H9 (cell line): ENCODE measurements around the gene IGSF11. TPM values are rescaled to one million over a fixed set of nuclear protein-coding genes. Genes with fewer than 3 reads are reported as not detected.

Experiments used
- DNase-seq: peaks from one replicate; pipeline ENCODE4 v3.0.0-alpha.2; 2017
- H2AFZ ChIP-seq: one replicate; pipeline ENCODE4 v1.6.1; 2013; ENCODE audit warnings: mild to moderate bottlenecking, low read length, control low read depth, moderate library complexity
- H2AK5ac ChIP-seq: 2 replicates; pipeline ENCODE4 v1.6.1; 2013; ENCODE audit warnings: low read length, control low read depth, mixed read lengths; ENCODE audit not compliant: insufficient read length
- H2BK120ac ChIP-seq: one replicate; pipeline ENCODE4 v1.6.1; 2013; ENCODE audit warnings: low read depth, mild to moderate bottlenecking, low read length, control low read depth, inconsistent platforms; ENCODE audit not compliant: poor library complexity, severe bottlenecking
- H2BK12ac ChIP-seq: 2 replicates; pipeline ENCODE4 v1.6.1; 2013; ENCODE audit warnings: low read length, control low read depth, mixed read lengths, low read depth; ENCODE audit not compliant: insufficient read length
- H2BK15ac ChIP-seq: 2 replicates; pipeline ENCODE4 v1.6.1; 2013; ENCODE audit warnings: low read depth, low read length, control low read depth
- H2BK20ac ChIP-seq: one replicate; pipeline ENCODE4 v1.6.1; 2013; ENCODE audit warnings: low read depth, mild to moderate bottlenecking, low read length, control low read depth, inconsistent platforms; ENCODE audit not compliant: poor library complexity, severe bottlenecking
- H2BK5ac ChIP-seq: 2 replicates; pipeline ENCODE4 v1.6.1; 2013; ENCODE audit warnings: low read length, control low read depth, mixed read lengths; ENCODE audit not compliant: insufficient read length
- H3K14ac ChIP-seq: 2 replicates; pipeline ENCODE4 v1.6.1; 2013; ENCODE audit warnings: low read length, control low read depth; ENCODE audit not compliant: insufficient read depth
- H3K18ac ChIP-seq: 2 replicates; pipeline ENCODE4 v1.6.1; 2013; ENCODE audit warnings: low read depth, mild to moderate bottlenecking, mixed read lengths, low read length, control low read depth; ENCODE audit not compliant: insufficient read length
- H3K23ac ChIP-seq: 2 replicates; pipeline ENCODE4 v1.6.1; 2013; ENCODE audit warnings: low read length, control low read depth, mixed read lengths, low read depth; ENCODE audit not compliant: insufficient read length
- H3K23me2 ChIP-seq: 2 replicates; pipeline ENCODE4 v1.6.1; 2013; ENCODE audit warnings: low read depth, mild to moderate bottlenecking, mixed read lengths, low read length, control low read depth; ENCODE audit not compliant: insufficient read length, poor library complexity, severe bottlenecking
- H3K27ac ChIP-seq: 2 replicates; pipeline ENCODE4 v1.5.1; 2013; ENCODE audit warnings: low read length, control low read depth, mixed read lengths, low read depth; ENCODE audit not compliant: insufficient read length
- H3K27me3 ChIP-seq: 2 replicates; pipeline ENCODE4 v1.6.1; 2013; ENCODE audit warnings: low read length, control low read depth, inconsistent platforms; ENCODE audit not compliant: insufficient read depth
- H3K4ac ChIP-seq: 2 replicates; pipeline ENCODE4 v1.6.1; 2013; ENCODE audit warnings: low read depth, mild to moderate bottlenecking, control low read depth, inconsistent platforms, low read length, moderate library complexity
- H3K4me1 ChIP-seq: 2 replicates; pipeline ENCODE4 v1.6.1; 2013; ENCODE audit warnings: low read length, control low read depth, inconsistent platforms; ENCODE audit not compliant: insufficient read depth
- H3K4me2 ChIP-seq: 2 replicates; pipeline ENCODE4 v1.6.1; 2013; ENCODE audit warnings: low read length, control low read depth, mixed read lengths; ENCODE audit not compliant: insufficient read length, insufficient read depth
- H3K56ac ChIP-seq: 2 replicates; pipeline ENCODE4 v1.6.1; 2013; ENCODE audit warnings: low read depth, mild to moderate bottlenecking, mixed read lengths, low read length, control low read depth; ENCODE audit not compliant: insufficient read length
- H3K79me1 ChIP-seq: 2 replicates; pipeline ENCODE4 v1.6.1; 2013; ENCODE audit warnings: low read depth, mild to moderate bottlenecking, moderate library complexity, low read length, control low read depth, inconsistent platforms; ENCODE audit not compliant: insufficient read depth, poor library complexity, severe bottlenecking
- H3K79me2 ChIP-seq: 2 replicates; pipeline ENCODE4 v1.6.1; 2013; ENCODE audit warnings: low read length, control low read depth, inconsistent platforms; ENCODE audit not compliant: insufficient read depth
- H3K9ac ChIP-seq: 2 replicates; pipeline ENCODE4 v1.6.1; 2013; ENCODE audit warnings: low read length, control low read depth, mixed read lengths; ENCODE audit not compliant: insufficient read length; ENCODE audit errors: extremely low read depth
- H3K9me3 ChIP-seq: one replicate; pipeline ENCODE4 v1.6.1; 2013; ENCODE audit warnings: low read depth, low read length, inconsistent platforms; ENCODE audit not compliant: control insufficient read depth
- H3T11ph ChIP-seq: one replicate; pipeline ENCODE4 v1.6.1; 2013; ENCODE audit warnings: mild to moderate bottlenecking, low read length, control low read depth, inconsistent platforms
- H4K20me1 ChIP-seq: one replicate; pipeline ENCODE4 v1.6.1; 2013; ENCODE audit not compliant: control insufficient read depth, insufficient read length, insufficient read depth
- H4K5ac ChIP-seq: 2 replicates; pipeline ENCODE4 v1.6.1; 2013; ENCODE audit warnings: low read depth, mild to moderate bottlenecking, mixed read lengths, low read length, control low read depth; ENCODE audit not compliant: insufficient read length
- H4K8ac ChIP-seq: replicated peaks from 2 replicates; pipeline ENCODE4 v1.6.1; 2013; ENCODE audit warnings: low read length, control low read depth, mixed read lengths, low read depth; ENCODE audit not compliant: insufficient read length
- H4K91ac ChIP-seq: 2 replicates; pipeline ENCODE4 v1.6.1; 2013; ENCODE audit warnings: low read depth, mild to moderate bottlenecking, moderate library complexity, mixed read lengths, low read length, control low read depth; ENCODE audit not compliant: insufficient read length
- H3K27ac Mint-ChIP-seq, 3 experiments: 2 replicates in 2 of 3; 3 replicates in 1 of 3; pipeline ENCODE4 v1.8.0; 2020 to 2021; ENCODE audit warnings: mixed read lengths in 3 of 3, mild to moderate bottlenecking in 1 of 3, moderate library complexity in 1 of 3
- H3K27me3 Mint-ChIP-seq: 2 replicates; pipeline ENCODE4 v1.8.0; 2021; ENCODE audit warnings: low read depth, mild to moderate bottlenecking, moderate library complexity, mixed read lengths
- H3K36me3 Mint-ChIP-seq, 3 experiments: 2 replicates in 2 of 3; 3 replicates in 1 of 3; pipeline ENCODE4 v1.8.0; 2020 to 2021; ENCODE audit warnings: low read depth in 3 of 3, mixed read lengths in 3 of 3; ENCODE audit not compliant: insufficient read depth in 1 of 3
- H3K4me1 Mint-ChIP-seq, 2 experiments: 2 replicates each; pipeline ENCODE4 v1.8.0; 2020; ENCODE audit warnings: mixed read lengths in 2 of 2
- H3K4me3 Mint-ChIP-seq, 2 experiments: 2 replicates in 1 of 2; 3 replicates in 1 of 2; pipeline ENCODE4 v1.8.0; 2020 to 2021; ENCODE audit warnings: mild to moderate bottlenecking in 2 of 2, mixed read lengths in 2 of 2, moderate library complexity in 1 of 2
- H3K9me3 Mint-ChIP-seq, 2 experiments: 2 replicates in 1 of 2; 3 replicates in 1 of 2; pipeline ENCODE4 v1.8.0; 2020; ENCODE audit warnings: mild to moderate bottlenecking in 2 of 2, mixed read lengths in 2 of 2, moderate library complexity in 1 of 2
- WGBS: extraction: QIAGEN DNeasy Blood & Tissue Kit; methylation state at CpG from one replicate; pipeline ENCODE4 v1.1.7; 2013; ENCODE audit warnings: missing lambda C conversion rate, low lambda C conversion rate, mixed read lengths; ENCODE audit not compliant: insufficient read length; ENCODE audit errors: extremely low coverage; 5-methylcytosine and 5-hydroxymethylcytosine counted together
- total RNA-seq: library from RNA; stranded (reverse); gene quantifications from 2 replicates; pipeline ENCODE4 v1.2.1, GENCODE V29; 2021
- TF ChIP-seq, protein P1 (sequence below): fragments of 200-600 bp; sonication (generic); conservative IDR thresholded peaks from 3 replicates; pipeline ENCODE4 v1.8.0; 2021; ENCODE audit warnings: antibody characterized with exemption, mild to moderate bottlenecking

IGSF11 gene
- total RNA-seq, 1 experiment from 2014 or later, result 1.6 TPM

DNA sequence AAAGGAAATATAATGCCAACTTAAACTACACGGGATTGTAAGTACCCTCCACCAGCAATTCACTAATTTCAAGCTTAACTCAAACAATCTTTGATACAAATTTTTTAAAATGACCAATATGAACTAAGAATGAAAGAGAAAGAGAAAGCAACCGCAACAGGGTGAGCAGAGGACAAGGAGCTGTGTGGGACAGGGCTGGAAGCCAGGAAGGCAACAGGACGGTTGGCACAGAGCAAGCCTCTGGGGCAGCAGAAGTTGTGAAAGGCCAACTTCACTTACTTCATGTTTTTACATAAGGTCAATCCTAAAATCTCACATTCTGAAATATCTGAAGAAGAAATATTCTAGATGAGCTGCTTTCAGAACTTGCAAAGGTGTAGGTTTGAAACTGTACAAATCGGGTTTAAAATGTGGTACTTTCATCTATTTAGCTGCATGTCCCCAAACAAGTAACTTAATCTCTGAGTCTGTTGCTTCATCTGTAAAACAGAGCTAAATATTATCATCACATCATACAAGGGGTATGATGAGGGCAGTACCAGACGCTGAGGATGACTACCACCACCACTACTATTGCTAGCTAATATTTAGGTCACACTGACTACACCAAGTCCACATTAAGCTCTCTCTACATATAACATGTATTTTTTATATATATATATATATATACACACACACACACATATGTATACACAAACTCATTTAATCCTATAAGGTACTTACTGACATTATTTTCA is 101.7 kb downstream of the IGSF11 start:
- no peak overlapping the region for H4K5ac ChIP-seq

More for the DNA sequence above, 101.7 kb downstream of the IGSF11 start:
- Histone ChIP-seq H3K4ac (no peak overlapping the region), H2BK120ac (no peak overlapping the region), H4K8ac (no peak overlapping the region), H3K9me3 (no peaks in the 10 kb centered on the region), H2AK5ac (no peak overlapping the region), H2BK12ac (no peak overlapping the region), H2AFZ (no peak overlapping the region), H3K79me2 (no peaks in the 10 kb centered on the region), H4K20me1 (no peaks in the 10 kb centered on the region), H3K56ac (no peak overlapping the region), H2BK15ac (no peak overlapping the region), H3K27me3 (no peaks in the 10 kb centered on the region), H3K14ac (no peak overlapping the region), H3K4me1 (no peaks in the 10 kb centered on the region), H3K79me1 (no peaks in the 10 kb centered on the region), H3K9ac (no peak overlapping the region), H2BK5ac (no peak overlapping the region), H3K18ac (no peak overlapping the region), H3K4me2 (no peak overlapping the region), H3K23me2 (no peaks in the 10 kb centered on the region), H2BK20ac (no peak overlapping the region), H4K91ac (no peak overlapping the region), H3K27ac (no peak overlapping the region), H3K23ac (no peak overlapping the region), H3T11ph (no peak overlapping the region)
- no peak overlapping the region for H3K4me3 Mint-ChIP-seq
- H3K27me3 Mint-ChIP-seq, result no peaks in the 10 kb centered on the region
- DNase-seq, result no peak
- no peaks in the 10 kb centered on the region for H3K4me1 Mint-ChIP-seq
- no CpG with 5 or more reads among the region's 5 CpGs for WGBS
- no peak overlapping the region for H3K27ac Mint-ChIP-seq
- no peaks in the 10 kb centered on the region for H3K36me3 Mint-ChIP-seq
- H3K9me3 Mint-ChIP-seq, result no peaks in the 10 kb centered on the region
- TF ChIP-seq, protein P1, sequence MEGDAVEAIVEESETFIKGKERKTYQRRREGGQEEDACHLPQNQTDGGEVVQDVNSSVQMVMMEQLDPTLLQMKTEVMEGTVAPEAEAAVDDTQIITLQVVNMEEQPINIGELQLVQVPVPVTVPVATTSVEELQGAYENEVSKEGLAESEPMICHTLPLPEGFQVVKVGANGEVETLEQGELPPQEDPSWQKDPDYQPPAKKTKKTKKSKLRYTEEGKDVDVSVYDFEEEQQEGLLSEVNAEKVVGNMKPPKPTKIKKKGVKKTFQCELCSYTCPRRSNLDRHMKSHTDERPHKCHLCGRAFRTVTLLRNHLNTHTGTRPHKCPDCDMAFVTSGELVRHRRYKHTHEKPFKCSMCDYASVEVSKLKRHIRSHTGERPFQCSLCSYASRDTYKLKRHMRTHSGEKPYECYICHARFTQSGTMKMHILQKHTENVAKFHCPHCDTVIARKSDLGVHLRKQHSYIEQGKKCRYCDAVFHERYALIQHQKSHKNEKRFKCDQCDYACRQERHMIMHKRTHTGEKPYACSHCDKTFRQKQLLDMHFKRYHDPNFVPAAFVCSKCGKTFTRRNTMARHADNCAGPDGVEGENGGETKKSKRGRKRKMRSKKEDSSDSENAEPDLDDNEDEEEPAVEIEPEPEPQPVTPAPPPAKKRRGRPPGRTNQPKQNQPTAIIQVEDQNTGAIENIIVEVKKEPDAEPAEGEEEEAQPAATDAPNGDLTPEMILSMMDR, result no peak
